HEK293 (cell line): Measurements from ENCODE around the gene EYA2.

Experiments
- CTCF ChIP-seq: fragments of 450-650 bp; formaldehyde crosslinking; IDR thresholded peaks from 2 replicates; pipeline ENCODE4 v1.5.1; 2016; ENCODE audit warnings: missing biosample characterization, missing genetic modification characterization
- HOXC10 ChIP-seq: sonication (generic); formaldehyde crosslinking; IDR thresholded peaks from 2 replicates; pipeline ENCODE4 v1.8.1; 2023; ENCODE audit warnings: mild to moderate bottlenecking, missing genetic modification reagents
- ZNF239 ChIP-seq: fragments of 450-650 bp; formaldehyde crosslinking; IDR thresholded peaks from 2 replicates; pipeline ENCODE4 v1.5.1; 2016; ENCODE audit warnings: missing biosample characterization, missing genetic modification characterization
- ZNF292 ChIP-seq: fragments of 450-650 bp; formaldehyde crosslinking; IDR thresholded peaks from 2 replicates; pipeline ENCODE4 v1.5.1; 2016; ENCODE audit warnings: low read depth, missing biosample characterization, missing genetic modification characterization, borderline replicate concordance
- TF ChIP-seq, protein P1 (sequence below): fragments of 450-650 bp; formaldehyde crosslinking; IDR thresholded peaks from 2 replicates; pipeline ENCODE4 v1.5.1; 2016; ENCODE audit warnings: missing biosample characterization, missing genetic modification characterization
- TF ChIP-seq, protein P2 (sequence below): fragments of 450-650 bp; formaldehyde crosslinking; IDR thresholded peaks from 2 replicates; pipeline ENCODE4 v1.5.1; 2016; ENCODE audit warnings: missing biosample characterization, missing genetic modification characterization, borderline replicate concordance

DNA sequence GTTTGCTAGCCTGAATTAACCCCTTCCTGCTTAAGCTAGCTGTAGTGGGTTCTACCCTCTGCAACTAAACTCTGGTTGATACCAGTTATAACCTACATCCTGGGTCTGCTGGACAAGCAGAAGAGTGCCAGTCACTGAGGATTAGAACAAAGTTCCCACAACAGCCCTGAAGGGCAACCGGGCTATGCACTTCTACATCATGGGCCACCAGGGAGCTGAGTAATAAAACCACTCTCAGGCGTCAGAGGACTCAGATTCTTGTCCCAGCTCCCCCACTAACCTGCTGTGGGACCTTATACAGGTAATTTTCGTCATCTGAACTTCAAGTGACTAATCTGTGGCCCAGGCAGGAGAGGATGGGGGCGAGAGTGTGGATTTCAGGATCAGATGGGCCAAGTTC, 56.8 kb downstream of the EYA2 start:
- TF ChIP-seq CTCF (tag by site-specific recombination) (no peak), HOXC10 (CRISPR knock-in tag) (no peak), ZNF239 (tag by site-specific recombination) (no peak), ZNF292 (tag by site-specific recombination) (no peak)
- TF ChIP-seq, protein P1, sequence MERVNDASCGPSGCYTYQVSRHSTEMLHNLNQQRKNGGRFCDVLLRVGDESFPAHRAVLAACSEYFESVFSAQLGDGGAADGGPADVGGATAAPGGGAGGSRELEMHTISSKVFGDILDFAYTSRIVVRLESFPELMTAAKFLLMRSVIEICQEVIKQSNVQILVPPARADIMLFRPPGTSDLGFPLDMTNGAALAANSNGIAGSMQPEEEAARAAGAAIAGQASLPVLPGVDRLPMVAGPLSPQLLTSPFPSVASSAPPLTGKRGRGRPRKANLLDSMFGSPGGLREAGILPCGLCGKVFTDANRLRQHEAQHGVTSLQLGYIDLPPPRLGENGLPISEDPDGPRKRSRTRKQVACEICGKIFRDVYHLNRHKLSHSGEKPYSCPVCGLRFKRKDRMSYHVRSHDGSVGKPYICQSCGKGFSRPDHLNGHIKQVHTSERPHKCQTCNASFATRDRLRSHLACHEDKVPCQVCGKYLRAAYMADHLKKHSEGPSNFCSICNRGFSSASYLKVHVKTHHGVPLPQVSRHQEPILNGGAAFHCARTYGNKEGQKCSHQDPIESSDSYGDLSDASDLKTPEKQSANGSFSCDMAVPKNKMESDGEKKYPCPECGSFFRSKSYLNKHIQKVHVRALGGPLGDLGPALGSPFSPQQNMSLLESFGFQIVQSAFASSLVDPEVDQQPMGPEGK (tag by site-specific recombination): no peak
- TF ChIP-seq, protein P2, sequence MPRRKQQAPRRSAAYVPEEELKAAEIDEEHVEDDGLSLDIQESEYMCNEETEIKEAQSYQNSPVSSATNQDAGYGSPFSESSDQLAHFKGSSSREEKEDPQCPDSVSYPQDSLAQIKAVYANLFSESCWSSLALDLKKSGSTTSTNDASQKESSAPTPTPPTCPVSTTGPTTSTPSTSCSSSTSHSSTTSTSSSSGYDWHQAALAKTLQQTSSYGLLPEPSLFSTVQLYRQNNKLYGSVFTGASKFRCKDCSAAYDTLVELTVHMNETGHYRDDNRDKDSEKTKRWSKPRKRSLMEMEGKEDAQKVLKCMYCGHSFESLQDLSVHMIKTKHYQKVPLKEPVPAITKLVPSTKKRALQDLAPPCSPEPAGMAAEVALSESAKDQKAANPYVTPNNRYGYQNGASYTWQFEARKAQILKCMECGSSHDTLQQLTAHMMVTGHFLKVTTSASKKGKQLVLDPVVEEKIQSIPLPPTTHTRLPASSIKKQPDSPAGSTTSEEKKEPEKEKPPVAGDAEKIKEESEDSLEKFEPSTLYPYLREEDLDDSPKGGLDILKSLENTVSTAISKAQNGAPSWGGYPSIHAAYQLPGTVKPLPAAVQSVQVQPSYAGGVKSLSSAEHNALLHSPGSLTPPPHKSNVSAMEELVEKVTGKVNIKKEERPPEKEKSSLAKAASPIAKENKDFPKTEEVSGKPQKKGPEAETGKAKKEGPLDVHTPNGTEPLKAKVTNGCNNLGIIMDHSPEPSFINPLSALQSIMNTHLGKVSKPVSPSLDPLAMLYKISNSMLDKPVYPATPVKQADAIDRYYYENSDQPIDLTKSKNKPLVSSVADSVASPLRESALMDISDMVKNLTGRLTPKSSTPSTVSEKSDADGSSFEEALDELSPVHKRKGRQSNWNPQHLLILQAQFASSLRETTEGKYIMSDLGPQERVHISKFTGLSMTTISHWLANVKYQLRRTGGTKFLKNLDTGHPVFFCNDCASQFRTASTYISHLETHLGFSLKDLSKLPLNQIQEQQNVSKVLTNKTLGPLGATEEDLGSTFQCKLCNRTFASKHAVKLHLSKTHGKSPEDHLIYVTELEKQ (tag by site-specific recombination): no peak
